Hematopoietic multipotent progenitor cell treated with erythropoietin and hydrocortisone succinate and interleukin-3 and kit ligand, for 17 days (in vitro differentiated cells): Measurements from ENCODE around the gene CDH23.

Source experiments
- DNase-seq: peaks from one replicate; pipeline ENCODE4 v3.0.0-alpha.2; 2015; ENCODE audit warnings: low spot score

The CDH23 gene

GRCh38 chr10:71467161-71467560 is 70.4 kb downstream of the CDH23 start:
- no peak for DNase-seq

- DNase-seq: no peak
These were observed 71.0 kb downstream of the CDH23 start for GRCh38 chr10:71467569-71468362.

- DNase-seq: no peak
These were observed 71.8 kb downstream of the CDH23 start for GRCh38 chr10:71468363-71469094.

- no peak for DNase-seq
These were observed 74.3 kb downstream of the CDH23 start for GRCh38 chr10:71471006-71471405.

GRCh38 chr10:71471957-71472365 is 75.2 kb downstream of the CDH23 start:
- DNase-seq: no peak

- DNase-seq: no peak
These were observed 75.7 kb downstream of the CDH23 start for GRCh38 chr10:71472466-71472865.

- DNase-seq: no peak
These were observed 76.2 kb downstream of the CDH23 start for GRCh38 chr10:71472912-71473311.

- no peak for DNase-seq
These were observed 77.2 kb downstream of the CDH23 start for GRCh38 chr10:71473671-71474599.

- no peak for DNase-seq
These were observed 78.1 kb downstream of the CDH23 start for GRCh38 chr10:71474702-71475242.

GRCh38 chr10:71475243-71475871 is 78.6 kb downstream of the CDH23 start:
- no peak for DNase-seq

- DNase-seq: no peak
These were observed 79.7 kb downstream of the CDH23 start for GRCh38 chr10:71476228-71477011.

GRCh38 chr10:71478173-71478572 is 81.5 kb downstream of the CDH23 start:
- no peak for DNase-seq

GRCh38 chr10:71478813-71479365 is 82.2 kb downstream of the CDH23 start:
- no peak for DNase-seq

GRCh38 chr10:71479831-71480230 is 83.1 kb downstream of the CDH23 start:
- no peak for DNase-seq

- no peak for DNase-seq
These were observed 83.9 kb downstream of the CDH23 start for GRCh38 chr10:71480662-71481061.

- DNase-seq: no peak
These were observed 85.2 kb downstream of the CDH23 start for GRCh38 chr10:71481746-71482410.

- DNase-seq: no peak
These were observed 85.9 kb downstream of the CDH23 start for GRCh38 chr10:71482620-71483019.

GRCh38 chr10:71483135-71483534 is 86.4 kb downstream of the CDH23 start:
- no peak for DNase-seq

GRCh38 chr10:71483885-71484751 is 87.4 kb downstream of the CDH23 start:
- DNase-seq: no peak
